ENCODE data around the gene METTL16. TPM values are rescaled to one million over a fixed set of nuclear protein-coding genes. Genes with fewer than 3 reads are reported as not detected.
A peak's percentile ranks its signal among the peaks of the same experiment; 100 is the strongest.

METTL16 gene
- total and polyA plus RNA-seq, 2 of the 8 experiments (the other 6 are each of a cell fraction or from before 2014, with no cell fraction given), result 22.8 to 59.4 TPM

DNA sequence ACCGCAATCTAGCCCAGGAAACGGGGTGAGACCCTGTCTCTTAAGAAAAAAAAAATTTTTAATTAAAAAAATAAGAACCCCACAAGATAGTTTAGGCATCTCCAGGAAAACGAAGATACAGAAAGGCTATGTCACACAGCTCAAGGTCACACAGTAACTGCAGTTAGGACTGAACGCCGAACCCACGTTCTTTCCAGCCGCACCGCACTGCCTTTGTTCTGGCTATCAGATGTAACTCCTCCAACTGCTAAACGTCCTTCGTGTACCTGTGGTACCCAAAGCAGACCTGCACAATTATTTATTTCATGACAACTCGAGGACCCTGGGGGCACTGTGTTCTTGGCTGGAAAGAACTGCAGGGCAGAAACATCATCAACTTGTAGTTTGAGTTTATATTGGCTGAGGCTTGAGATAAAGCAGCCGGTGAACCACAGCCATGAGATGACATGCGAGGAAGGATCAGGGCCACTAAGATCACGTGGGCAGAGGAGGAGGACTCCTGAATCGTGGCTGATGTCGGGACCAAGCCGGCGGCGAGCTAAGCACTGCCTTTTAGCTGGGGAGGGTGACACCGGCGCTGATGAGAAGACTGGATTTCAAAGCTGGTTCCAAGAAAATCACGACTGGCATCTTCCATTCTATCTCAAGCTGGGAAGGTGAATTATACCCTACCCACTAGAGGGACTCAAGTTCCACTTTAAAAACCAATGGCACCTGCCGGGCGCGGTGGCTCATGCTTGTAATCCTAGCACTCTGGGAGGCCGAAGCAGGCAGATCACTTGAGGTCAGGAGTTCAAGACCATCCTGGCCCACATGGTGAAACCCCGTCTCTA, 90.2 kb downstream of the METTL16 start:
- Histone ChIP-seq H3K18ac (ENCODE audit: extremely low read depth, low read length) (no peak overlapping the region), H3K4me3 (ENCODE audit: extremely low read depth in 1 of 4, insufficient read depth in 2 of 4, low read depth in 3 of 4, low read length in 4 of 4) (no peak overlapping the region), H3K56ac (replicated peaks; ENCODE audit: insufficient read length, low read depth, low read length) (no peak overlapping the region), H3K79me1 (ENCODE audit: low read depth, low read length) (peaks cover 3% of the 10 kb centered on the region; the same call in 1 of the 2 replicates), H2AK5ac (ENCODE audit: low read depth, low read length) (no peak overlapping the region), H4K91ac (replicated peaks; ENCODE audit: insufficient read length, low read length) (no peak overlapping the region), H2BK15ac (ENCODE audit: low read length) (no peak overlapping the region), H4K8ac (ENCODE audit: extremely low read depth, insufficient read depth, low read length) (no peak overlapping the region), H2BK12ac (ENCODE audit: low read depth, low read length) (no peak overlapping the region), H3K27me3 (replicated peaks in 1 of 4; ENCODE audit: control insufficient read depth in 3 of 4, extremely low read depth in 1 of 4, insufficient read depth in 3 of 4, low read length in 3 of 4) (no peaks in the 10 kb centered on the region), H2BK5ac (ENCODE audit: low read depth, low read length) (peak overlapping the region; percentile 12; the same call in 1 of the 2 replicates), H3K27ac (ENCODE audit: low read depth, low read length) (no peak overlapping the region), H3K4me1 (replicated peaks in 1 of 4; ENCODE audit: control insufficient read depth in 3 of 4, insufficient read depth in 4 of 4, low read length in 3 of 4) (no peaks in the 10 kb centered on the region), H3K9me3 (ENCODE audit: insufficient read depth in 2 of 2, low read depth in 1 of 2, low read length in 1 of 2) (no peaks in the 10 kb centered on the region), H2BK120ac (replicated peaks; ENCODE audit: low read depth, low read length) (no peak overlapping the region), H3K4me2 (ENCODE audit: insufficient read depth in 1 of 2, low read depth in 2 of 2, low read length in 2 of 2) (no peak overlapping the region), H3K23ac (ENCODE audit: insufficient read length) (no peak overlapping the region), H2AFZ (ENCODE audit: low read length) (no peak overlapping the region), H3K4ac (replicated peaks; ENCODE audit: insufficient read length, low read depth, low read length) (no peak overlapping the region), H4K20me1 (replicated peaks in 1 of 2; ENCODE audit: control insufficient read depth in 1 of 2, insufficient read depth in 2 of 2, low read length in 2 of 2) (peaks cover 2 to 4% of the 10 kb centered on the region in 2 experiments), H2BK20ac (ENCODE audit: low read length) (no peak overlapping the region), H3K36me3 (ENCODE audit: control insufficient read depth in 2 of 4, insufficient read depth in 4 of 4, low read length in 3 of 4) (peaks cover 6 to 22% (median 14%) of the 10 kb centered on the region in 4 experiments; a peak in 6 of 8 replicates), H3K14ac (ENCODE audit: insufficient read length) (no peak overlapping the region), H3K9ac (replicated peaks in 1 of 4; ENCODE audit: extremely low read depth in 1 of 4, low read depth in 3 of 4, low read length in 3 of 4) (peak overlapping the region in 1 of 4 experiments; percentile 25; a peak in 1 of 7 replicates), H4K5ac (ENCODE audit: insufficient read length, low read depth, low read length) (no peak overlapping the region), H3K23me2 (ENCODE audit: low read depth, low read length) (no peaks in the 10 kb centered on the region), H3K79me2 (ENCODE audit: control insufficient read depth in 1 of 2, insufficient read depth in 2 of 2, low read length in 2 of 2) (no peaks in the 10 kb centered on the region)
- DNase-seq (ENCODE audit: low read depth in 1 of 2, low spot score in 2 of 2), result no peak
- 94% methylated on average over 27 of the region's 27 CpGs; no CpG with 5 or more reads in 1 of the 2 experiments for WGBS, 2 experiments (ENCODE audit: extremely low coverage in 1 of 2, insufficient coverage in 1 of 2, insufficient read length in 1 of 2, insufficient replicate concordance in 2 of 2, low coverage in 1 of 2, low lambda C conversion rate in 2 of 2, missing lambda C conversion rate in 1 of 2)
- CTCF ChIA-PET (ENCODE audit: partially characterized antibody), result interaction anchor here (0.9 to 8.3 kb wide), 4 partner anchors 9 to 286 kb away, joined by 3 to 216 read pairs (median 8); no protein-coding TSS in a partner anchor
- peak; percentile 56 to 61 for TF ChIP-seq RAD21 (IDR thresholded peaks at IDR 0.05 in 1 of 2, conservative IDR thresholded peaks at IDR 0.05 in 1 of 2; ENCODE audit: low read depth in 2 of 2, low read length in 2 of 2)
- TF ChIP-seq, protein P1, sequence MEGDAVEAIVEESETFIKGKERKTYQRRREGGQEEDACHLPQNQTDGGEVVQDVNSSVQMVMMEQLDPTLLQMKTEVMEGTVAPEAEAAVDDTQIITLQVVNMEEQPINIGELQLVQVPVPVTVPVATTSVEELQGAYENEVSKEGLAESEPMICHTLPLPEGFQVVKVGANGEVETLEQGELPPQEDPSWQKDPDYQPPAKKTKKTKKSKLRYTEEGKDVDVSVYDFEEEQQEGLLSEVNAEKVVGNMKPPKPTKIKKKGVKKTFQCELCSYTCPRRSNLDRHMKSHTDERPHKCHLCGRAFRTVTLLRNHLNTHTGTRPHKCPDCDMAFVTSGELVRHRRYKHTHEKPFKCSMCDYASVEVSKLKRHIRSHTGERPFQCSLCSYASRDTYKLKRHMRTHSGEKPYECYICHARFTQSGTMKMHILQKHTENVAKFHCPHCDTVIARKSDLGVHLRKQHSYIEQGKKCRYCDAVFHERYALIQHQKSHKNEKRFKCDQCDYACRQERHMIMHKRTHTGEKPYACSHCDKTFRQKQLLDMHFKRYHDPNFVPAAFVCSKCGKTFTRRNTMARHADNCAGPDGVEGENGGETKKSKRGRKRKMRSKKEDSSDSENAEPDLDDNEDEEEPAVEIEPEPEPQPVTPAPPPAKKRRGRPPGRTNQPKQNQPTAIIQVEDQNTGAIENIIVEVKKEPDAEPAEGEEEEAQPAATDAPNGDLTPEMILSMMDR (IDR thresholded peaks at IDR 0.05; ENCODE audit: control extremely low read depth in 1 of 3, insufficient read depth in 1 of 3, low read depth in 1 of 3, low read length in 3 of 3), result peak in 2 of 3 experiments; percentile 19 to 33; a peak in 2 of 4 replicates
- TF ChIP-seq CREB1 (IDR thresholded peaks at IDR 0.05), result no peak
- TF ChIP-seq SP1 (IDR thresholded peaks at IDR 0.05; ENCODE audit: low read depth, low read length), result no peak
- POLR2A ChIA-PET (ENCODE audit: partially characterized antibody), result interaction anchor here (0.5 to 0.7 kb wide), 2 partner anchors 30 to 326 kb away, joined by 3 read pairs; no protein-coding TSS in a partner anchor
- no peak for FAIRE-seq
